Parathyroid adenoma (tissue), 2 donors: ENCODE measurements around the gene PPM1F.

Source experiments
- H2AFZ ChIP-seq: fragments of 300-600 bp; sonication (generic); one replicate; pipeline ENCODE4 v1.7.0; 2017; ENCODE audit warnings: antibody characterized with exemption, mild to moderate bottlenecking
- H3K27ac ChIP-seq: fragments of 300-600 bp; sonication (generic); one replicate; pipeline ENCODE4 v1.7.0; 2017
- H3K27me3 ChIP-seq: fragments of 300-600 bp; sonication (generic); one replicate; pipeline ENCODE4 v1.7.0; 2017; ENCODE audit warnings: low read length; ENCODE audit not compliant: control insufficient read depth, insufficient read depth
- H3K36me3 ChIP-seq: fragments of 300-600 bp; sonication (generic); one replicate; pipeline ENCODE4 v1.7.0; 2017; ENCODE audit warnings: low read length; ENCODE audit not compliant: control insufficient read depth, insufficient read depth
- H3K4me1 ChIP-seq: fragments of 300-600 bp; sonication (generic); one replicate; pipeline ENCODE4 v1.7.0; 2017; ENCODE audit warnings: control low read depth
- H3K4me2 ChIP-seq: fragments of 300-600 bp; sonication (generic); one replicate; pipeline ENCODE4 v1.7.0; 2017; ENCODE audit warnings: low read length
- H3K4me3 ChIP-seq: fragments of 300-600 bp; sonication (generic); one replicate; pipeline ENCODE4 v1.7.0; 2017; ENCODE audit warnings: low read depth, low read length
- H3K79me2 ChIP-seq: fragments of 300-600 bp; sonication (generic); one replicate; pipeline ENCODE4 v1.7.0; 2017; ENCODE audit warnings: control low read depth
- H3K9ac ChIP-seq: fragments of 300-600 bp; sonication (generic); one replicate; pipeline ENCODE4 v1.7.0; 2017; ENCODE audit warnings: mild to moderate bottlenecking
- H3K9me3 ChIP-seq: fragments of 300-600 bp; sonication (generic); one replicate; pipeline ENCODE4 v1.7.0; 2017; ENCODE audit warnings: low read length; ENCODE audit not compliant: control insufficient read depth
- CTCF ChIP-seq: fragments of 300-600 bp; sonication (generic); IDR thresholded peaks from one replicate; pipeline ENCODE4 v1.7.0; 2017; ENCODE audit warnings: antibody characterized with exemption, mild to moderate bottlenecking
- donor health status: primary hyperparathyroidism.

Gene PPM1F

GRCh38 chr22:21982338-21982965 is 29.8 kb upstream of the PPM1F start, which contains the start of gene TOP3B:
Gene TOP3B, minus strand, starts transcription at chr22:21982787. Its CDS starts 7,078 bp downstream, at chr22:21975709.
- H3K27me3 ChIP-seq, result no peaks in the 10 kb centered on the region
- H3K79me2 ChIP-seq, result no peaks in the 10 kb centered on the region
- peak within 1 kb of the TSS; percentile 47 for H3K27ac ChIP-seq
- peak within 1 kb of the TSS; percentile 67 for H3K9ac ChIP-seq
- TF ChIP-seq CTCF, result no peak
- peak within 1 kb of the TSS; percentile 79 for H3K4me3 ChIP-seq
- H3K9me3 ChIP-seq, result no peaks in the 10 kb centered on the region
- H2AFZ ChIP-seq, result peak within 1 kb of the TSS; percentile 93
- H3K36me3 ChIP-seq, result no peaks in the 10 kb centered on the region
- H3K4me2 ChIP-seq, result peak within 1 kb of the TSS; percentile 82
- H3K4me1 ChIP-seq, result no peaks in the 10 kb centered on the region

GRCh38 chr22:21981874-21982273 is 29.2 kb upstream of the PPM1F start:
- Histone ChIP-seq H2AFZ (peak overlapping the region; percentile 93), H3K4me2 (peak overlapping the region; percentile 82), H3K79me2 (no peaks in the 10 kb centered on the region), H3K36me3 (no peaks in the 10 kb centered on the region), H3K9me3 (no peaks in the 10 kb centered on the region), H3K4me3 (peak overlapping the region; percentile 79), H3K27ac (no peak overlapping the region), H3K4me1 (no peaks in the 10 kb centered on the region), H3K9ac (no peak overlapping the region), H3K27me3 (no peaks in the 10 kb centered on the region)
- no peak for TF ChIP-seq CTCF

GRCh38 chr22:21980547-21980946 is 27.9 kb upstream of the PPM1F start:
- Histone ChIP-seq H3K4me1 (no peaks in the 10 kb centered on the region), H3K4me2 (no peak overlapping the region), H3K9me3 (no peaks in the 10 kb centered on the region), H3K4me3 (no peak overlapping the region), H3K27ac (no peak overlapping the region), H3K79me2 (peaks cover 2% of the 10 kb centered on the region), H3K36me3 (no peaks in the 10 kb centered on the region), H2AFZ (no peak overlapping the region), H3K27me3 (no peaks in the 10 kb centered on the region), H3K9ac (no peak overlapping the region)
- TF ChIP-seq CTCF, result no peak

GRCh38 chr22:21978564-21979386 is 26.1 kb upstream of the PPM1F start:
- H3K27ac ChIP-seq, result no peak overlapping the region
- H3K9ac ChIP-seq, result no peak overlapping the region
- H3K36me3 ChIP-seq, result no peaks in the 10 kb centered on the region
- H3K27me3 ChIP-seq, result no peaks in the 10 kb centered on the region
- no peak overlapping the region for H3K4me3 ChIP-seq
- peaks cover 2% of the 10 kb centered on the region for H3K79me2 ChIP-seq
- no peak overlapping the region for H3K4me2 ChIP-seq
- H3K4me1 ChIP-seq, result no peaks in the 10 kb centered on the region
- no peak for TF ChIP-seq CTCF
- no peaks in the 10 kb centered on the region for H3K9me3 ChIP-seq
- no peak overlapping the region for H2AFZ ChIP-seq
